ENCODE measurements around the gene SPATA17.

The SPATA17 gene

DNA sequence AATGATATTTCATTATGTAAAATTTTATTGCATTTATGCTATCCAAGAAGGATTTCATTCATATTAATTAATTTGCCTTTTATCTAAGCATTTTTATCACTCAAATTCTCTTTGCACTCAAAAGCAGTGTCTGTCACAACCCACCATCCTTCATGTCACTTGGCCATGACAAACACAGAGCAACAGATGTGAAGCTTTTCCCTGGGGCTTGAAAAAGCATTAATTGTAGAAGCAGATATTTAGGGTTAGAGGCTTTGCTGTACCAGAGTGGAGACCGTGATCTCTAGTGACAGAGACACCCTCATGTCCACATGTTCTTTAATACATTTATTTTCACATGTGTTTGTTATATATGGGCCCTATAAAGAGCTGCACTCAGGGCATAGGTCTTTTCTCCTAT lies 230.5 kb downstream of the SPATA17 start:
- DNase-seq = no peak

DNA sequence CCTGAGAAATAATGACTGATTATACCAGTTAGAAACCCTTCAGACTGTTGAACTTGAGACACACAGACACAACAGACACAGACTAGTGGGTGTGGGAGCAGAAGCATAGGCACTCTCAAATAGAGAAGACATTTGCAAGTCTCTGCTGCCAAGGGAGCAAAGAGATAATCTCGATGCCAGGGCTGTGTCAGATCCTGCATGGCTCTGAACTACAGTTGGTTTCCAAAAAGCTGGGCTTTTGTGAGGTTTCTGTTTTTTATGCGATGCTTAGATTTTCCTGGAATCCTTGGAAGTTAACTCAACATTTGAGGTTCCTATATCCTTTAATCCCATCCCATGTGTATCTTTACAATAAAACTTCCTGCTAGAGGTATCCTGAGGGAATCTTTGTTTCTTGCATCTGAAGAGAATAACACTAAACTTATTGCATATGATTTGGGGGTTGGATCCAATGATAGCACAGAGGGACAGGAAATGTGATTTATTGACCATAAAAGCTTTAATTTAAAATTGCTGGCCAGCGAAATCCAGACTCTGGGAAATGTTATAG lies 236.4 kb downstream of the SPATA17 start:
- no peak for DNase-seq

GRCh38 chr1:217871955-217872354 lies 240.8 kb downstream of the SPATA17 start:
- DNase-seq = no peak

GRCh38 chr1:217875229-217875628 lies 244.1 kb downstream of the SPATA17 start:
- DNase-seq = no peak

DNA sequence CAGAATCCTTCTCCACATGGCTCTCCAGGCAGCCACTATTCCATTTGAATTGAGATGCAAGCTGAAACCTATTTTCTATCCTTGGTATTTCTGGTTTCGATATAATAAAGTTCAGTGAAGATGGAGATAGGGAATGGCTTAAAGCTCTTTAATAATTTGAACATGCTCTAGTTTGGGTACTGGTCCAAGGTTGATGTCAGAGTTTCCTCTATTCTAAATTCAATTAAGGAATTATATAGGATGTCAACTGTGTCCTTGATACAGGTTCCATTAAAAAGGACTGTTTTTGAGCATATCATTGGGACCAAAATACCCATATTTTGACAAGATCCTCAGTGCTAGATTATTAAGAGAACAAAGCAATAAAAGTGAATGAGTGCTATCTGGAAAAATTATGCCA lies 245.3 kb downstream of the SPATA17 start:
- no peak for DNase-seq

- DNase-seq = no peak
Observed at GRCh38 chr1:217876896-217877295, 245.8 kb downstream of the SPATA17 start.

DNA sequence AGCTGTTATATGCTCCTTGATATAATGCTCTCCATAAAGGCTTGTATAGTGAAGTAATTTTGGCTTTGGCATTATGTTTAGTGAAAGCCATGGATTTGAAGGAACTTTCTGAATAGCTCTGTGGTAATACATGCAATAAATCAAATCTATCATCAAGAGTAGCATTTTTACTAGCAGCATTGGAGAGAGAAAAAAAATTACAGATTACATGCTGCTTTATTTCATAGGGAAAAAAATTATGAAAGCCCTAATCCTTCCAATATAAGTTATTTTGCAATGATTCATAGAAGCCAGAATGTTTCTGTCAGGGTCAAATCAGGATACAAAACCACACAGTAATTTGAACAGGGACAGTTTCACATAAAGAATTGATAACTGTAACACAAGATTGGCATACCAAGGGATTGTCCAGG lies 250.0 kb downstream of the SPATA17 start:
- no peak for DNase-seq

GRCh38 chr1:217881607-217882332 lies 250.6 kb downstream of the SPATA17 start:
- DNase-seq = no peak

DNA sequence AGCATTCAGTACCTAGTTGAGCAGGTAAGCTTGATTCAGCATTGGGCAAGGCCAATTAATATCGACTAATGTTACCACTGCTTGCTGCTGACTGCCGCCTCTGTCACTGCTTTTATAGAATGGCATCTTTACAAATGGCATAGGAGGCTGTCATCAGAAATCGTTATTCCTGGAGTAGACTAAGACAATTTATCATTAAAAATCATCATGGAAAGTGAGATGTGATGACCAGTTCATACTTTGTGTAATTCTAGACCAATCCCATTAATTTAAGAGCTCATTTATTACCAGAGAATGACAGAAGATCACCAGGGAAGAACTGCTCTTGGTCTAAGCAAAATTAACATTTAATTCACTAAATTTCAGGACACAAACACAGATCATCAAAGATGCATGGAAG lies 254.0 kb downstream of the SPATA17 start:
- no peak for DNase-seq

DNA sequence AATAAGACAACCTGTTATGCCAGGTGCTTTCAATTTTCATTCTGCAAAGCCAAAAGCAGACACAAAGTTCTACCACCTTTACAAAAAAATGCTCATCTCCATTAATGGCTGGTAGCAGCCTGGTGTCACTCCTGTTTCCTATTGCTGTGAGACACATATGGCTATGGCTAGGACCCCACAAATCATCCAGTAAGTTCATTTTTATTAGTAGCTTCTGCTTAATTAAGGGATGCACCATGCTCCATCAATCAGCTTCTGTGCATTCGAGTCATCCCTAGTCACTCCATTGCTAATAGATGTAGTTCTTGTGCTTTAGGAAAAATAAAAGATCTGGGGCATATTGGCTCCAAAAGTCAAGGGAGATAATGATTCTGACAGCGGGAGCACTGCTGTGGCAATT lies 257.2 kb downstream of the SPATA17 start:
- no peak for DNase-seq

DNA sequence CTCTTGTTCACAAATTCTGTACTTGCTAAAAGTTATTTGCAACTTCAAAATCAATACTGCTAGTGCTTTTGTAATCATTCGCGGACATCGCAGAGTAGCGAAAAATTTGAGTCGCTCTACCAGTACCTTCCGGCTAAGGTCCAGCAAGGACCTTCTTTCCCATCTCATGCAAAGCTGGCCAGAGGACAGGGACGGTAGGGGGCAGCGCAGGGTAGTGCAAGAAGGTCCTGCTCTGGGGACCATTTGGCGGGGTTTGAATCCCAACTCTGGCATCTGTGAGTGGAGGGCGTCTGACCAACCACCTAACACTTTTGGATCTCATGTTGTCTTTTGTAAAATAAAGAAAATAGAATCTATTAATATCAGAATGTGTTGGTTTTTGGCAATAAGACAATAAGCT lies 258.3 kb downstream of the SPATA17 start:
- no peak for DNase-seq

- DNase-seq = no peak
Observed at GRCh38 chr1:217891966-217892365, 260.8 kb downstream of the SPATA17 start.

DNA sequence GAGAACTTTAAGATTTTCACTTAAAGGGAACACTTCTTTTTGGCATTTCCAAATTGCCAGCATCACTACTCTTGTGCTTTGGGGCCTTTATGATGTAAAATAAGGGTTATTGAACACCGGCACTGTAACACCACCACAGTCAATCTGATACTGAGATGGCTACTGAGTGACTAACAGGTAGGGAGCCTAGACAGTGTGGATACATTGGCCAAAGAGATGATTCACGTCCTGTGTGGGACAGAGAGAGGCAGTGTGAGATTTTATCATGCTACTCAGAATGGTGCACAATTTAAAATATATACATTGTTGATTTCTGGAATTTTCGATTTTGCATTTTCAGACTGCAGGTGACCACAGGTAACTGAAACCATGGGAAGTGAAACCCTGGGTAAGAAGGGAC lies 261.6 kb downstream of the SPATA17 start:
- no peak for DNase-seq

- DNase-seq = no peak
Observed at GRCh38 chr1:217895841-217896240, 264.7 kb downstream of the SPATA17 start.

- no peak for DNase-seq
Observed at GRCh38 chr1:217896490-217896889, 265.3 kb downstream of the SPATA17 start.

GRCh38 chr1:217897100-217897499 lies 266.0 kb downstream of the SPATA17 start:
- DNase-seq = no peak

- DNase-seq = no peak
Observed at GRCh38 chr1:217899614-217900013, 268.5 kb downstream of the SPATA17 start.

GRCh38 chr1:217907504-217907903 lies 276.4 kb downstream of the SPATA17 start:
- DNase-seq = no peak

DNA sequence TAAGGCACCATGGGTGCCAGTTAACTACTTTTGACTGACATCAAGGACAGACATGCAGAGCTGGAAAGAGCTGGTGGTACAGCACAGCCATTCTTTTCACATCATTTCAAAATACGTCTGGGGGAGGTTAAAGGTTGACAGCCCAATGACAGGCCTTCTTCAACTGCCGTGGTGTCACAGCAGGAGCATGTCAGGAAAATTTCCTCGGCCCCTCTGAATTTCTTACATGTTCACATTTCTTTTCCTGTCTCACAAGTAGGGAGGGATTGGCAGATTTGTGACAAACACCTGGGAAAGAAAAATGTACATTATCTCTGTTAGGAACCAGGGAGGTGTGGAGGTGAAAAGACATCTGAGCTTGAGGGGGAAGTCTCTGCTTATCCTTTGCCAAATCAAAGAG lies 279.1 kb downstream of the SPATA17 start:
- DNase-seq = no peak

GRCh38 chr1:217910791-217911320 lies 279.7 kb downstream of the SPATA17 start:
- no peak for DNase-seq

DNA sequence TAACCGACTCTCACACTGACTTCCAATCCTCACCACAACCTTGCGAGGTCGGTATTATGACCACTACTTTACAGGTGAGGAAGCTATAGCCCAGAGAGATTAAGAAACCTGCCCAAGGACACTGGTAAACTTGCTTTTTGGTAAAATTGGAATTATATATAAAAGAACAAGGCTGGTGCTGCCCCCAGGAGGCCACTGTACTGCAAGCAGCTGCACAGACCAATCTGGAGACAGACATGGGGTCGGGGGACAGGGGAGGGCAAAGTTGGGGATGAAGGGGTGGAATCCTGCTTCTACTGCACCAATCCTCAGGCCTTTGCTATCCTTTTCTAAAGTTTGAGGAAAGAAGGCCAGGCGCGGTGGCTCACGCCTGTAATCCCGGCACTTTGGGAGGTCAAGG lies 280.8 kb downstream of the SPATA17 start:
- DNase-seq = no peak

DNA sequence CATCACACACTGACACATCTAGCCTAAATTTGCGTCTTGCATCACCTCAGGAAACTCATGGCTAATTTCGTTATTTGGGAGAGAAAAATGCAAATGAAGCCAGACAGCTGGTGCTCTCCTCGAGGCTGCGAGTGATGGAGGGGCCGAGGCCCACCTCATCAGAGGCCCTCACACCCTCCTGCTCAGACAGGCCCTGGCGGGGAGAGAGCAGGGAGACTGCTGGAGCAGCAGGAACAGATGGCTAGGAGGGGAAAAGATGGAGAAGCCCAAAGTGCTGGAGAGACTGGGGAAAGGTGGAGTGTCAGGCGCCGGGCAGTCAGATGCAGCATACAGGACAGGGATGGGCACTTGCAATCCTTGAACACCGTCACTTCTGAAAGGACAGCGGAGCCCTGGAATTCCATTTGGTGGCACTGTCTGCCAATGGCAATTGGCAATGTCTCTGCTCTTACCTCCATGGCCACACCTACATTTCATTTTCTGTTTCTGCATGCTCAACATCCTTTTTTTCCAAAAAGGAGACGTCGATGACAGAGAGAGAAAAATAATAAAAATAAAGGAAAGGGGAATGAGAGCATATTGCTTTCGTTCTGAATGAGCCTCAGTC lies 286.2 kb downstream of the SPATA17 start:
- DNase-seq = no peak

DNA sequence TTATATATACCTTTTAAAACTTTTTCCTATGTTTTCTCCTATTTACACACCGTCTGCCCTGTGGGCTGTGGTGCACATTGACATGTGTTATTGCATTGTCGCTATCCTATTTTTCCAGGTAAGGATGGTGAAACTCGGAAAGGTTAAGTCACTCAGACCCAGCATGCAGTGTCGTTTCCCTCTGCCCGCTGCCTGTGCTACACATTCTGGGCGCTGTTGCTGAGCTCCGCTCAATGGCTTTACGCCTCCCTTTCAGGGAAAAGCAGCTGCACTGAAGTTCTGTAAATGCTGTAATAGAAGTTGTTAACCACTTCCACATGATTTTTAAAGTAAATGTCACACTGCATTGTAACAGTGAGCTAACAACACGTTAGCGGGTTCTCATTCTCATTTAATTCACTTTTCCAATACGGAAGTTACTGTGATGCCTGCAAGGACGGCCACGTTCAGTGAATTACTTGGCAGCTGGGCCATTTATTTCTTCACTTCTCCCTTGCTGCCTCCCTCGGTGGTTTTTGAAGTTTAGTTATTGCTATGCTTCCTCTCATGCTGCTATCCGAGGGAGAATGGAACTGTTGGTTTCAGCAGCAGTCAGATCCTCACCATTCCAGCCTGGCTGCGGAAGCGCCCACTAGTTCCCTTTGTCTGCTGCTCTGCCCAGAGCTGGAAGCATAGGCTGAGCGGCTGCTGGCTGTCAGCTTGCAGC lies 288.7 kb downstream of the SPATA17 start:
- no peak for DNase-seq

Data from NCI-H1105 (cell line).